WTC11 (cell line): ENCODE results near the gene SLC25A25. TPM values are rescaled to one million over a fixed set of nuclear protein-coding genes. Genes with fewer than 3 reads are reported as not detected.

Source experiments
- ATAC-seq: fragments of 200-7000 bp; cut with Tn5 transposase; 2 replicates; pipeline ENCODE4 v1.10.0; 2021; ENCODE audit warnings: mild to moderate bottlenecking, moderate library complexity
- CTCF ChIA-PET: fragments of 300-600 bp; sonication (Branson Sonifier 250); formaldehyde crosslinking; loops from one replicate; lab custom pipeline; 2021; ENCODE audit warnings: antibody characterized with exemption; lab: Charles Lee
- POLR2A ChIA-PET: fragments of 350-600 bp; sonication (Branson Sonifier 250); formaldehyde crosslinking; loops from one replicate; lab custom pipeline; 2021; ENCODE audit warnings: antibody characterized with exemption; lab: Charles Lee
- DNase-seq: peaks from one replicate; pipeline ENCODE4 v3.0.0; 2021; ENCODE audit warnings: low spot score
- H3K27ac Mint-ChIP-seq: 2 replicates; pipeline ENCODE4 v1.8.0; 2021; ENCODE audit warnings: mixed read lengths
- H3K27me3 Mint-ChIP-seq: 2 replicates; pipeline ENCODE4 v1.8.0; 2021; ENCODE audit warnings: low read depth, mild to moderate bottlenecking, moderate library complexity, mixed read lengths
- H3K36me3 Mint-ChIP-seq: 2 replicates; pipeline ENCODE4 v1.8.0; 2021; ENCODE audit warnings: mixed read lengths
- H3K4me1 Mint-ChIP-seq: 2 replicates; pipeline ENCODE4 v1.8.0; 2022; ENCODE audit warnings: mixed read lengths
- H3K4me3 Mint-ChIP-seq: 2 replicates; pipeline ENCODE4 v1.8.0; 2021; ENCODE audit warnings: mild to moderate bottlenecking, moderate library complexity, mixed read lengths
- H3K9me3 Mint-ChIP-seq: 2 replicates; pipeline ENCODE4 v1.8.0; 2021; ENCODE audit warnings: mixed read lengths
- ATF2 ChIP-seq: sonication (generic); formaldehyde crosslinking; IDR thresholded peaks from 2 replicates; pipeline ENCODE4 v1.8.1; 2022; ENCODE audit warnings: low read depth, missing genetic modification reagents, borderline replicate concordance
- CREM ChIP-seq: sonication (generic); formaldehyde crosslinking; IDR thresholded peaks from 2 replicates; pipeline ENCODE4 v1.8.1; 2022; ENCODE audit warnings: mild to moderate bottlenecking, missing genetic modification reagents, moderate library complexity
- CTCF ChIP-seq: fragments of 200-600 bp; IDR thresholded peaks from 2 replicates; pipeline ENCODE4 v1.8.0; 2022; ENCODE audit warnings: antibody characterized with exemption
- ELF4 ChIP-seq: sonication (generic); formaldehyde crosslinking; IDR thresholded peaks from 2 replicates; pipeline ENCODE4 v1.8.1; 2022; ENCODE audit warnings: low read depth, mild to moderate bottlenecking, moderate library complexity, missing genetic modification reagents
- EMX1 ChIP-seq: fragments of 250-450 bp; sonication (Bioruptor Pico); IDR thresholded peaks from 2 replicates; pipeline ENCODE4 v1.8.0; 2021; ENCODE audit warnings: mild to moderate bottlenecking
- FOXK1 ChIP-seq: sonication (generic); formaldehyde crosslinking; IDR thresholded peaks from 2 replicates; pipeline ENCODE4 v1.8.0; 2022; ENCODE audit warnings: mild to moderate bottlenecking, moderate library complexity, missing genetic modification reagents
- HMGXB4 ChIP-seq: sonication (generic); formaldehyde crosslinking; IDR thresholded peaks from 2 replicates; pipeline ENCODE4 v1.8.1; 2023; ENCODE audit warnings: mild to moderate bottlenecking, moderate library complexity, missing genetic modification reagents
- MYBL2 ChIP-seq: sonication (generic); formaldehyde crosslinking; IDR thresholded peaks from 2 replicates; pipeline ENCODE4 v1.8.1; 2023; ENCODE audit warnings: mild to moderate bottlenecking, moderate library complexity, missing genetic modification reagents
- NFYB ChIP-seq: sonication (generic); formaldehyde crosslinking; conservative IDR thresholded peaks from 2 replicates; pipeline ENCODE4 v1.8.0; 2022; ENCODE audit warnings: low read depth, missing genetic modification reagents
- NR3C1 ChIP-seq: sonication (generic); formaldehyde crosslinking; conservative IDR thresholded peaks from 2 replicates; pipeline ENCODE4 v1.8.1; 2023; ENCODE audit warnings: low read depth, mild to moderate bottlenecking, missing genetic modification reagents
- RORB ChIP-seq: fragments of 250-450 bp; sonication (Bioruptor Pico); IDR thresholded peaks from 2 replicates; pipeline ENCODE4 v1.9.0; 2021; ENCODE audit warnings: mild to moderate bottlenecking
- SMAD4 ChIP-seq: sonication (generic); formaldehyde crosslinking; IDR thresholded peaks from 2 replicates; pipeline ENCODE4 v1.8.0; 2022; ENCODE audit warnings: mild to moderate bottlenecking, missing genetic modification reagents
- SP1 ChIP-seq: sonication (generic); formaldehyde crosslinking; conservative IDR thresholded peaks from 2 replicates; pipeline ENCODE4 v1.8.1; 2022; ENCODE audit warnings: missing genetic modification reagents
- ZBTB43 ChIP-seq: sonication (generic); formaldehyde crosslinking; IDR thresholded peaks from 2 replicates; pipeline ENCODE4 v1.8.1; 2023; ENCODE audit warnings: mild to moderate bottlenecking, missing genetic modification reagents
- ZMAT4 ChIP-seq: fragments of 250-450 bp; sonication (Bioruptor Pico); IDR thresholded peaks from 2 replicates; pipeline ENCODE4 v1.9.0; 2021; ENCODE audit warnings: mild to moderate bottlenecking
- ZNF317 ChIP-seq: sonication (generic); formaldehyde crosslinking; IDR thresholded peaks from 2 replicates; pipeline ENCODE4 v1.8.1; 2023; ENCODE audit warnings: low read depth, mild to moderate bottlenecking, moderate library complexity, missing genetic modification reagents, borderline replicate concordance
- ZNF425 ChIP-seq: fragments of 250-450 bp; sonication (Bioruptor Pico); conservative IDR thresholded peaks from 2 replicates; pipeline ENCODE4 v1.9.0; 2021; ENCODE audit warnings: mild to moderate bottlenecking
- ZNF532 ChIP-seq: fragments of 250-450 bp; sonication (Bioruptor Pico); IDR thresholded peaks from 2 replicates; pipeline ENCODE4 v1.9.0; 2021; ENCODE audit warnings: mild to moderate bottlenecking, borderline replicate concordance
- total RNA-seq: library from RNA; stranded (reverse); gene quantifications from 3 replicates; pipeline ENCODE4 v1.2.3, GENCODE V29; 2021

Gene SLC25A25
- total RNA-seq, 1 experiment from 2014 or later, result 17.4 TPM

GRCh38 chr9:128141604-128142003, 73.6 kb downstream of the SLC25A25 start (continued):
- TF ChIP-seq ZNF425 (CRISPR knock-in tag) (no peak), SP1 (CRISPR knock-in tag) (no peak), ZNF532 (no peak), ATF2 (CRISPR knock-in tag) (no peak), HMGXB4 (CRISPR knock-in tag) (no peak)
- TF ChIP-seq, all 79 proteins: peak for 0

- no peak for DNase-seq
- CTCF ChIA-PET, result interaction anchor here (0.6 to 3.2 kb wide), 5 partner anchors 10 to 44 kb away, joined by 3 to 21 read pairs (median 11); no protein-coding TSS in a partner anchor
- Mint-ChIP-seq H3K4me1 (peaks cover 6% of the 10 kb centered on the region; the same call in 1 of the 2 replicates), H3K27ac (no peak overlapping the region), H3K9me3 (no peaks in the 10 kb centered on the region), H3K27me3 (peaks cover 5% of the 10 kb centered on the region; the same call in 1 of the 2 replicates), H3K36me3 (no peaks in the 10 kb centered on the region), H3K4me3 (no peak overlapping the region)
- no peak for ATAC-seq
- POLR2A ChIA-PET, result interaction anchor here (0.6 kb wide), 1 partner anchor 474 kb away, joined by 5 read pairs; no protein-coding TSS in a partner anchor
- TF ChIP-seq ZNF532 (no peak), NR3C1 (CRISPR knock-in tag) (no peak), NFYB (CRISPR knock-in tag) (no peak), SMAD4 (no peak), FOXK1 (CRISPR knock-in tag) (no peak), ZBTB43 (CRISPR knock-in tag) (no peak), ZNF317 (no peak), RORB (no peak), CREM (CRISPR knock-in tag) (no peak), ZMAT4 (CRISPR knock-in tag) (no peak), CTCF (no peak), MYBL2 (CRISPR knock-in tag) (no peak), EMX1 (CRISPR knock-in tag) (no peak), ELF4 (CRISPR knock-in tag) (no peak)
These were observed 74.0 kb downstream of the SLC25A25 start for GRCh38 chr9:128142061-128142460.
